H9 (cell line): ENCODE results near the gene IL6R. TPM values are rescaled to one million over a fixed set of nuclear protein-coding genes. Genes with fewer than 3 reads are reported as not detected.

Source experiments
- DNase-seq: peaks from one replicate; pipeline ENCODE4 v3.0.0-alpha.2; 2017
- H2AFZ ChIP-seq: one replicate; pipeline ENCODE4 v1.6.1; 2013; ENCODE audit warnings: mild to moderate bottlenecking, low read length, control low read depth, moderate library complexity
- H2AK5ac ChIP-seq: 2 replicates; pipeline ENCODE4 v1.6.1; 2013; ENCODE audit warnings: low read length, control low read depth, mixed read lengths; ENCODE audit not compliant: insufficient read length
- H2BK120ac ChIP-seq: one replicate; pipeline ENCODE4 v1.6.1; 2013; ENCODE audit warnings: low read depth, mild to moderate bottlenecking, low read length, control low read depth, inconsistent platforms; ENCODE audit not compliant: poor library complexity, severe bottlenecking
- H2BK12ac ChIP-seq: 2 replicates; pipeline ENCODE4 v1.6.1; 2013; ENCODE audit warnings: low read length, control low read depth, mixed read lengths, low read depth; ENCODE audit not compliant: insufficient read length
- H2BK15ac ChIP-seq: 2 replicates; pipeline ENCODE4 v1.6.1; 2013; ENCODE audit warnings: low read depth, low read length, control low read depth
- H2BK20ac ChIP-seq: one replicate; pipeline ENCODE4 v1.6.1; 2013; ENCODE audit warnings: low read depth, mild to moderate bottlenecking, low read length, control low read depth, inconsistent platforms; ENCODE audit not compliant: poor library complexity, severe bottlenecking
- H2BK5ac ChIP-seq: 2 replicates; pipeline ENCODE4 v1.6.1; 2013; ENCODE audit warnings: low read length, control low read depth, mixed read lengths; ENCODE audit not compliant: insufficient read length
- H3K14ac ChIP-seq: 2 replicates; pipeline ENCODE4 v1.6.1; 2013; ENCODE audit warnings: low read length, control low read depth; ENCODE audit not compliant: insufficient read depth
- H3K18ac ChIP-seq: 2 replicates; pipeline ENCODE4 v1.6.1; 2013; ENCODE audit warnings: low read depth, mild to moderate bottlenecking, mixed read lengths, low read length, control low read depth; ENCODE audit not compliant: insufficient read length
- H3K23ac ChIP-seq: 2 replicates; pipeline ENCODE4 v1.6.1; 2013; ENCODE audit warnings: low read length, control low read depth, mixed read lengths, low read depth; ENCODE audit not compliant: insufficient read length
- H3K23me2 ChIP-seq: 2 replicates; pipeline ENCODE4 v1.6.1; 2013; ENCODE audit warnings: low read depth, mild to moderate bottlenecking, mixed read lengths, low read length, control low read depth; ENCODE audit not compliant: insufficient read length, poor library complexity, severe bottlenecking
- H3K27ac ChIP-seq: 2 replicates; pipeline ENCODE4 v1.5.1; 2013; ENCODE audit warnings: low read length, control low read depth, mixed read lengths, low read depth; ENCODE audit not compliant: insufficient read length
- H3K27me3 ChIP-seq: 2 replicates; pipeline ENCODE4 v1.6.1; 2013; ENCODE audit warnings: low read length, control low read depth, inconsistent platforms; ENCODE audit not compliant: insufficient read depth
- H3K4ac ChIP-seq: 2 replicates; pipeline ENCODE4 v1.6.1; 2013; ENCODE audit warnings: low read depth, mild to moderate bottlenecking, control low read depth, inconsistent platforms, low read length, moderate library complexity
- H3K4me1 ChIP-seq: 2 replicates; pipeline ENCODE4 v1.6.1; 2013; ENCODE audit warnings: low read length, control low read depth, inconsistent platforms; ENCODE audit not compliant: insufficient read depth
- H3K4me2 ChIP-seq: 2 replicates; pipeline ENCODE4 v1.6.1; 2013; ENCODE audit warnings: low read length, control low read depth, mixed read lengths; ENCODE audit not compliant: insufficient read length, insufficient read depth
- H3K56ac ChIP-seq: 2 replicates; pipeline ENCODE4 v1.6.1; 2013; ENCODE audit warnings: low read depth, mild to moderate bottlenecking, mixed read lengths, low read length, control low read depth; ENCODE audit not compliant: insufficient read length
- H3K79me1 ChIP-seq: 2 replicates; pipeline ENCODE4 v1.6.1; 2013; ENCODE audit warnings: low read depth, mild to moderate bottlenecking, moderate library complexity, low read length, control low read depth, inconsistent platforms; ENCODE audit not compliant: insufficient read depth, poor library complexity, severe bottlenecking
- H3K79me2 ChIP-seq: 2 replicates; pipeline ENCODE4 v1.6.1; 2013; ENCODE audit warnings: low read length, control low read depth, inconsistent platforms; ENCODE audit not compliant: insufficient read depth
- H3K9ac ChIP-seq: 2 replicates; pipeline ENCODE4 v1.6.1; 2013; ENCODE audit warnings: low read length, control low read depth, mixed read lengths; ENCODE audit not compliant: insufficient read length; ENCODE audit errors: extremely low read depth
- H3K9me3 ChIP-seq: one replicate; pipeline ENCODE4 v1.6.1; 2013; ENCODE audit warnings: low read depth, low read length, inconsistent platforms; ENCODE audit not compliant: control insufficient read depth
- H3T11ph ChIP-seq: one replicate; pipeline ENCODE4 v1.6.1; 2013; ENCODE audit warnings: mild to moderate bottlenecking, low read length, control low read depth, inconsistent platforms
- H4K20me1 ChIP-seq: one replicate; pipeline ENCODE4 v1.6.1; 2013; ENCODE audit not compliant: control insufficient read depth, insufficient read length, insufficient read depth
- H4K5ac ChIP-seq: 2 replicates; pipeline ENCODE4 v1.6.1; 2013; ENCODE audit warnings: low read depth, mild to moderate bottlenecking, mixed read lengths, low read length, control low read depth; ENCODE audit not compliant: insufficient read length
- H4K8ac ChIP-seq: replicated peaks from 2 replicates; pipeline ENCODE4 v1.6.1; 2013; ENCODE audit warnings: low read length, control low read depth, mixed read lengths, low read depth; ENCODE audit not compliant: insufficient read length
- H4K91ac ChIP-seq: 2 replicates; pipeline ENCODE4 v1.6.1; 2013; ENCODE audit warnings: low read depth, mild to moderate bottlenecking, moderate library complexity, mixed read lengths, low read length, control low read depth; ENCODE audit not compliant: insufficient read length
- H3K27ac Mint-ChIP-seq, 3 experiments: 2 replicates in 2 of 3; 3 replicates in 1 of 3; pipeline ENCODE4 v1.8.0; 2020 to 2021; ENCODE audit warnings: mixed read lengths in 3 of 3, mild to moderate bottlenecking in 1 of 3, moderate library complexity in 1 of 3
- H3K27me3 Mint-ChIP-seq: 2 replicates; pipeline ENCODE4 v1.8.0; 2021; ENCODE audit warnings: low read depth, mild to moderate bottlenecking, moderate library complexity, mixed read lengths
- H3K36me3 Mint-ChIP-seq, 3 experiments: 2 replicates in 2 of 3; 3 replicates in 1 of 3; pipeline ENCODE4 v1.8.0; 2020 to 2021; ENCODE audit warnings: low read depth in 3 of 3, mixed read lengths in 3 of 3; ENCODE audit not compliant: insufficient read depth in 1 of 3
- H3K4me1 Mint-ChIP-seq, 2 experiments: 2 replicates each; pipeline ENCODE4 v1.8.0; 2020; ENCODE audit warnings: mixed read lengths in 2 of 2
- H3K4me3 Mint-ChIP-seq, 2 experiments: 2 replicates in 1 of 2; 3 replicates in 1 of 2; pipeline ENCODE4 v1.8.0; 2020 to 2021; ENCODE audit warnings: mild to moderate bottlenecking in 2 of 2, mixed read lengths in 2 of 2, moderate library complexity in 1 of 2
- H3K9me3 Mint-ChIP-seq, 2 experiments: 2 replicates in 1 of 2; 3 replicates in 1 of 2; pipeline ENCODE4 v1.8.0; 2020; ENCODE audit warnings: mild to moderate bottlenecking in 2 of 2, mixed read lengths in 2 of 2, moderate library complexity in 1 of 2
- CTCF ChIP-seq: fragments of 200-600 bp; sonication (generic); conservative IDR thresholded peaks from 3 replicates; pipeline ENCODE4 v1.8.0; 2021; ENCODE audit warnings: antibody characterized with exemption, mild to moderate bottlenecking
- WGBS: extraction: QIAGEN DNeasy Blood & Tissue Kit; methylation state at CpG from one replicate; pipeline ENCODE4 v1.1.7; 2013; ENCODE audit warnings: missing lambda C conversion rate, low lambda C conversion rate, mixed read lengths; ENCODE audit not compliant: insufficient read length; ENCODE audit errors: extremely low coverage; 5-methylcytosine and 5-hydroxymethylcytosine counted together
- total RNA-seq: library from RNA; stranded (reverse); gene quantifications from 2 replicates; pipeline ENCODE4 v1.2.1, GENCODE V29; 2021

Gene IL6R
- total RNA-seq, 1 experiment from 2014 or later, result 1.7 TPM

GRCh38 chr1:154402409-154402921, 2.7 kb upstream of the IL6R start:
- Histone ChIP-seq H4K91ac (no peak overlapping the region), H3K23me2 (peaks cover 11% of the 10 kb centered on the region), H2BK20ac (no peak overlapping the region), H2BK5ac (no peak overlapping the region), H4K5ac (no peak overlapping the region), H3K14ac (no peak overlapping the region), H3K27ac (no peak overlapping the region), H3T11ph (no peak overlapping the region), H4K20me1 (no peaks in the 10 kb centered on the region), H3K9ac (no peak overlapping the region), H2AFZ (no peak overlapping the region), H3K79me2 (no peaks in the 10 kb centered on the region), H2AK5ac (no peak overlapping the region), H3K4me2 (no peak overlapping the region), H3K4ac (no peak overlapping the region), H2BK12ac (no peak overlapping the region), H3K4me1 (no peaks in the 10 kb centered on the region; the same call in 1 of the 2 replicates), H4K8ac (no peak overlapping the region), H3K23ac (no peak overlapping the region), H3K9me3 (no peaks in the 10 kb centered on the region), H3K18ac (no peak overlapping the region), H3K56ac (no peak overlapping the region), H3K27me3 (peaks cover 6% of the 10 kb centered on the region; the same call in 1 of the 2 replicates), H2BK15ac (no peak overlapping the region), H2BK120ac (no peak overlapping the region), H3K79me1 (no peaks in the 10 kb centered on the region)
- TF ChIP-seq CTCF, result no peak
- Mint-ChIP-seq H3K36me3 (no peaks in the 10 kb centered on the region; a peak in 1 of 7 replicates), H3K27ac (no peak overlapping the region), H3K4me1 (peaks cover 20 to 27% of the 10 kb centered on the region in 2 experiments), H3K4me3 (no peak overlapping the region), H3K9me3 (no peaks in the 10 kb centered on the region), H3K27me3 (peaks cover 45% of the 10 kb centered on the region)
- no peak for DNase-seq
- no CpG with 5 or more reads among the region's 4 CpGs for WGBS
